GM23338 (cell line): ENCODE results near the gene MAST4. TPM values are rescaled to one million over a fixed set of nuclear protein-coding genes. Genes with fewer than 3 reads are reported as not detected.

ENCODE experiments used
- ATAC-seq: fragments of 200-7000 bp; cut with Tn5 transposase; 3 replicates; pipeline ENCODE4 v1.9.1; 2020
- DNase-seq: peaks from one replicate; pipeline ENCODE4 v3.0.0-alpha.2; 2015; ENCODE audit warnings: low spot score
- H2AFZ ChIP-seq: fragments of 200-600 bp; sonication (generic); 2 replicates; pipeline ENCODE4 v1.8.0; 2016; ENCODE audit warnings: antibody characterized with exemption, mild to moderate bottlenecking, moderate library complexity
- H3F3A ChIP-seq: fragments of 200-600 bp; sonication (generic); replicated peaks from 2 replicates; pipeline ENCODE4 v1.8.0; 2017; ENCODE audit warnings: antibody characterized with exemption, mixed run types, low read depth
- H3K27ac ChIP-seq: fragments of 200-600 bp; sonication (generic); 2 replicates; pipeline ENCODE4 v1.6.1; 2016; ENCODE audit warnings: low read depth
- H3K27me3 ChIP-seq: fragments of 200-600 bp; sonication (generic); 2 replicates; pipeline ENCODE4 v1.8.0; 2016; ENCODE audit warnings: mild to moderate bottlenecking, mixed run types, moderate library complexity; ENCODE audit not compliant: insufficient read depth
- H3K36me3 ChIP-seq: fragments of 200-600 bp; sonication (generic); 2 replicates; pipeline ENCODE4 v1.8.0; 2016; ENCODE audit warnings: mild to moderate bottlenecking; ENCODE audit not compliant: insufficient read depth
- H3K4me1 ChIP-seq: fragments of 200-600 bp; sonication (generic); 2 replicates; pipeline ENCODE4 v1.8.0; 2016; ENCODE audit warnings: mild to moderate bottlenecking, moderate library complexity; ENCODE audit not compliant: insufficient read depth
- H3K4me2 ChIP-seq: fragments of 200-600 bp; sonication (generic); 2 replicates; pipeline ENCODE4 v1.7.1; 2017; ENCODE audit warnings: mixed run types
- H3K4me3 ChIP-seq: fragments of 200-600 bp; sonication (generic); 2 replicates; pipeline ENCODE4 v1.6.1; 2016; ENCODE audit warnings: mixed run types
- H3K79me2 ChIP-seq: fragments of 200-600 bp; sonication (generic); replicated peaks from 2 replicates; pipeline ENCODE4 v1.8.0; 2017; ENCODE audit warnings: mild to moderate bottlenecking; ENCODE audit not compliant: insufficient read depth
- H3K9me2 ChIP-seq: fragments of 200-600 bp; sonication (generic); 2 replicates; pipeline ENCODE4 v1.8.0; 2017; ENCODE audit not compliant: insufficient read depth
- H4K20me1 ChIP-seq: fragments of 200-600 bp; sonication (generic); replicated peaks from 2 replicates; pipeline ENCODE4 v1.8.0; 2017; ENCODE audit warnings: mild to moderate bottlenecking; ENCODE audit not compliant: insufficient read depth
- H3K27ac Mint-ChIP-seq: 2 replicates; pipeline ENCODE4 v1.8.0; 2020; ENCODE audit warnings: inconsistent platforms, mild to moderate bottlenecking, moderate library complexity, mixed read lengths
- H3K27me3 Mint-ChIP-seq: 3 replicates; pipeline ENCODE4 v1.8.0; 2022; ENCODE audit warnings: low read depth, mild to moderate bottlenecking, moderate library complexity, mixed read lengths, inconsistent platforms; ENCODE audit not compliant: insufficient read depth, poor library complexity
- H3K36me3 Mint-ChIP-seq: 3 replicates; pipeline ENCODE4 v1.8.0; 2021; ENCODE audit warnings: low read depth, mild to moderate bottlenecking, inconsistent platforms, moderate library complexity, mixed read lengths
- H3K4me1 Mint-ChIP-seq: 3 replicates; pipeline ENCODE4 v1.8.0; 2020; ENCODE audit warnings: mild to moderate bottlenecking, inconsistent platforms, mixed read lengths
- H3K4me3 Mint-ChIP-seq: 3 replicates; pipeline ENCODE4 v1.8.0; 2021; ENCODE audit warnings: moderate library complexity, mild to moderate bottlenecking, inconsistent platforms, mixed read lengths
- H3K9me3 Mint-ChIP-seq: 3 replicates; pipeline ENCODE4 v1.8.0; 2020; ENCODE audit warnings: moderate library complexity, mild to moderate bottlenecking, inconsistent platforms, mixed read lengths
- EZH2phosphoT487 ChIP-seq: fragments of 200-600 bp; sonication (generic); IDR thresholded peaks from one replicate; pipeline ENCODE4 v1.8.1; 2018; ENCODE audit warnings: antibody characterized with exemption; ENCODE audit not compliant: unreplicated experiment
- JUNB ChIP-seq: IDR thresholded peaks from one replicate; pipeline ENCODE4 v1.6.1; 2016; ENCODE audit warnings: antibody characterized with exemption; ENCODE audit not compliant: unreplicated experiment
- NANOG ChIP-seq: IDR thresholded peaks from 2 replicates; pipeline ENCODE4 v1.6.1; 2016; ENCODE audit warnings: antibody characterized with exemption, borderline replicate concordance
- REST ChIP-seq: IDR thresholded peaks from one replicate; pipeline ENCODE4 v1.6.1; 2018; ENCODE audit warnings: antibody characterized with exemption; ENCODE audit not compliant: unreplicated experiment
- STAT1 ChIP-seq: IDR thresholded peaks from one replicate; pipeline ENCODE4 v1.6.1; 2016; ENCODE audit warnings: antibody characterized with exemption; ENCODE audit not compliant: unreplicated experiment
- ZNF331 ChIP-seq: fragments of 250-450 bp; sonication (Bioruptor Pico); IDR thresholded peaks from 2 replicates; pipeline ENCODE4 v1.5.0; 2020; ENCODE audit warnings: low read depth, mild to moderate bottlenecking, moderate library complexity
- polyA plus RNA-seq: library from polyadenylated mRNA; unstranded; fragments of >200 nt; fragmentation: Nextera tagmentation; extraction: Ambion mirVana; gene quantifications from 2 replicates; pipeline ENCODE4 v1.2.1, GENCODE V29; 2016
- total RNA-seq: library from RNA; depleted of rRNA; stranded (reverse); fragments of >200 nt; shearing (Covaris generic); gene quantifications from 2 replicates; pipeline ENCODE4 v1.2.3, GENCODE V29; 2014
- TF ChIP-seq, protein P1 (sequence below): fragments of 250-450 bp; sonication (Bioruptor Pico); IDR thresholded peaks from 2 replicates; pipeline ENCODE4 v1.5.0; 2020; ENCODE audit warnings: mild to moderate bottlenecking, moderate library complexity

Gene MAST4
- total and polyA plus RNA-seq, 2 experiments from 2014 or later = 3.6 to 8.5 TPM

GRCh38 chr5:66829826-66830225 is 233.6 kb downstream of the MAST4 start (continued):
- TF ChIP-seq, protein P1, sequence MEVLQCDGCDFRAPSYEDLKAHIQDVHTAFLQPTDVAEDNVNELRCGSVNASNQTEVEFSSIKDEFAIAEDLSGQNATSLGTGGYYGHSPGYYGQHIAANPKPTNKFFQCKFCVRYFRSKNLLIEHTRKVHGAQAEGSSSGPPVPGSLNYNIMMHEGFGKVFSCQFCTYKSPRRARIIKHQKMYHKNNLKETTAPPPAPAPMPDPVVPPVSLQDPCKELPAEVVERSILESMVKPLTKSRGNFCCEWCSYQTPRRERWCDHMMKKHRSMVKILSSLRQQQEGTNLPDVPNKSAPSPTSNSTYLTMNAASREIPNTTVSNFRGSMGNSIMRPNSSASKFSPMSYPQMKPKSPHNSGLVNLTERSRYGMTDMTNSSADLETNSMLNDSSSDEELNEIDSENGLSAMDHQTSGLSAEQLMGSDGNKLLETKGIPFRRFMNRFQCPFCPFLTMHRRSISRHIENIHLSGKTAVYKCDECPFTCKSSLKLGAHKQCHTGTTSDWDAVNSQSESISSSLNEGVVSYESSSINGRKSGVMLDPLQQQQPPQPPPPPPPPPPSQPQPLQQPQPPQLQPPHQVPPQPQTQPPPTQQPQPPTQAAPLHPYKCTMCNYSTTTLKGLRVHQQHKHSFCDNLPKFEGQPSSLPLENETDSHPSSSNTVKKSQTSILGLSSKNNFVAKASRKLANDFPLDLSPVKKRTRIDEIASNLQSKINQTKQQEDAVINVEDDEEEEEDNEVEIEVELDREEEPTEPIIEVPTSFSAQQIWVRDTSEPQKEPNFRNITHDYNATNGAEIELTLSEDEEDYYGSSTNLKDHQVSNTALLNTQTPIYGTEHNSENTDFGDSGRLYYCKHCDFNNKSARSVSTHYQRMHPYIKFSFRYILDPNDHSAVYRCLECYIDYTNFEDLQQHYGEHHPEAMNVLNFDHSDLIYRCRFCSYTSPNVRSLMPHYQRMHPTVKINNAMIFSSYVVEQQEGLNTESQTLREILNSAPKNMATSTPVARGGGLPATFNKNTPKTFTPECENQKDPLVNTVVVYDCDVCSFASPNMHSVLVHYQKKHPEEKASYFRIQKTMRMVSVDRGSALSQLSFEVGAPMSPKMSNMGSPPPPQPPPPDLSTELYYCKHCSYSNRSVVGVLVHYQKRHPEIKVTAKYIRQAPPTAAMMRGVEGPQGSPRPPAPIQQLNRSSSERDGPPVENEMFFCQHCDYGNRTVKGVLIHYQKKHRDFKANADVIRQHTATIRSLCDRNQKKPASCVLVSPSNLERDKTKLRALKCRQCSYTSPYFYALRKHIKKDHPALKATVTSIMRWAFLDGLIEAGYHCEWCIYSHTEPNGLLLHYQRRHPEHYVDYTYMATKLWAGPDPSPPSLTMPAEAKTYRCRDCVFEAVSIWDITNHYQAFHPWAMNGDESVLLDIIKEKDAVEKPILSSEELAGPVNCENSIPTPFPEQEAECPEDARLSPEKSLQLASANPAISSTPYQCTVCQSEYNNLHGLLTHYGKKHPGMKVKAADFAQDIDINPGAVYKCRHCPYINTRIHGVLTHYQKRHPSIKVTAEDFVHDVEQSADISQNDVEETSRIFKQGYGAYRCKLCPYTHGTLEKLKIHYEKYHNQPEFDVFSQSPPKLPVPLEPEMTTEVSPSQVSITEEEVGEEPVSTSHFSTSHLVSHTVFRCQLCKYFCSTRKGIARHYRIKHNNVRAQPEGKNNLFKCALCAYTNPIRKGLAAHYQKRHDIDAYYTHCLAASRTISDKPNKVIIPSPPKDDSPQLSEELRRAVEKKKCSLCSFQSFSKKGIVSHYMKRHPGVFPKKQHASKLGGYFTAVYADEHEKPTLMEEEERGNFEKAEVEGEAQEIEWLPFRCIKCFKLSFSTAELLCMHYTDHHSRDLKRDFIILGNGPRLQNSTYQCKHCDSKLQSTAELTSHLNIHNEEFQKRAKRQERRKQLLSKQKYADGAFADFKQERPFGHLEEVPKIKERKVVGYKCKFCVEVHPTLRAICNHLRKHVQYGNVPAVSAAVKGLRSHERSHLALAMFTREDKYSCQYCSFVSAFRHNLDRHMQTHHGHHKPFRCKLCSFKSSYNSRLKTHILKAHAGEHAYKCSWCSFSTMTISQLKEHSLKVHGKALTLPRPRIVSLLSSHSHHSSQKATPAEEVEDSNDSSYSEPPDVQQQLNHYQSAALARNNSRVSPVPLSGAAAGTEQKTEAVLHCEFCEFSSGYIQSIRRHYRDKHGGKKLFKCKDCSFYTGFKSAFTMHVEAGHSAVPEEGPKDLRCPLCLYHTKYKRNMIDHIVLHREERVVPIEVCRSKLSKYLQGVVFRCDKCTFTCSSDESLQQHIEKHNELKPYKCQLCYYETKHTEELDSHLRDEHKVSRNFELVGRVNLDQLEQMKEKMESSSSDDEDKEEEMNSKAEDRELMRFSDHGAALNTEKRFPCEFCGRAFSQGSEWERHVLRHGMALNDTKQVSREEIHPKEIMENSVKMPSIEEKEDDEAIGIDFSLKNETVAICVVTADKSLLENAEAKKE = no peak
- TF ChIP-seq STAT1 (no peak), REST (no peak), ZNF331 (no peak), JUNB (no peak), EZH2phosphoT487 (no peak)

GRCh38 chr5:66830636-66831035 is 234.4 kb downstream of the MAST4 start:
- H3K27ac ChIP-seq = no peak overlapping the region
- no peak overlapping the region for H3K4me3 Mint-ChIP-seq
- ATAC-seq (no peak), DNase-seq (no peak)
- H3F3A ChIP-seq = no peaks in the 10 kb centered on the region
- H3K4me2 ChIP-seq = no peak overlapping the region
- H3K4me1 Mint-ChIP-seq = peaks cover 48% of the 10 kb centered on the region
- peaks cover 2% of the 10 kb centered on the region for H3K27me3 Mint-ChIP-seq
- peaks cover 46% of the 10 kb centered on the region for H3K4me1 ChIP-seq
- no peak overlapping the region for H3K4me3 ChIP-seq
- H3K27me3 ChIP-seq = no peaks in the 10 kb centered on the region
- no peak overlapping the region for H3K27ac Mint-ChIP-seq
- TF ChIP-seq, protein P1 = no peak
- no peak for TF ChIP-seq ZNF331
- no peak for TF ChIP-seq EZH2phosphoT487
- TF ChIP-seq NANOG = no peak
- no peaks in the 10 kb centered on the region for H3K9me2 ChIP-seq
- H2AFZ ChIP-seq = no peak overlapping the region
- H3K9me3 Mint-ChIP-seq = no peaks in the 10 kb centered on the region
- no peaks in the 10 kb centered on the region for H4K20me1 ChIP-seq
- no peaks in the 10 kb centered on the region for H3K36me3 Mint-ChIP-seq
- no peaks in the 10 kb centered on the region for H3K36me3 ChIP-seq
- H3K79me2 ChIP-seq = no peaks in the 10 kb centered on the region
